SK-N-SH (cell line): ENCODE measurements around the gene WWOX.

Experiments
- CTCF ChIP-seq: fragments of 200-600 bp; sonication (generic); IDR thresholded peaks from 2 replicates; pipeline ENCODE4 v1.6.1; 2017; ENCODE audit warnings: antibody characterized with exemption, mild to moderate bottlenecking, moderate library complexity
- EZH2phosphoT487 ChIP-seq: fragments of 200-600 bp; sonication (generic); IDR thresholded peaks from 2 replicates; pipeline ENCODE4 v1.6.1; 2017; ENCODE audit warnings: low read depth, mixed run types, mild to moderate bottlenecking, antibody characterized with exemption, moderate library complexity, borderline replicate concordance
- JUND ChIP-seq: IDR thresholded peaks from 2 replicates; pipeline ENCODE4 v1.4.0; 2012
- REST ChIP-seq: IDR thresholded peaks from 2 replicates; pipeline ENCODE4 v1.6.1; 2012; ENCODE audit warnings: mild to moderate bottlenecking, low read depth, low read length, moderate library complexity

- TF ChIP-seq JUND, result no peak
- TF ChIP-seq CTCF, result no peak
- no peak for TF ChIP-seq EZH2phosphoT487
- no peak for TF ChIP-seq REST
These were observed 977.9 kb downstream of the WWOX start for GRCh38 chr16:79077346-79077745.
